Upper lobe of right lung (tissue), 1 donor: ENCODE measurements around the gene PTPRM. TPM values are rescaled to one million over a fixed set of nuclear protein-coding genes. Genes with fewer than 3 reads are reported as not detected.

Experiments
- ATAC-seq: fragments of 200-7000 bp; cut with Tn5 transposase; one replicate; pipeline ENCODE4 v1.9.1; 2020; ENCODE audit warnings: mild to moderate bottlenecking, moderate library complexity
- DNase-seq: peaks from one replicate; pipeline ENCODE4 v3.0.0-alpha.2; 2020
- H3K27ac ChIP-seq: fragments of 200-600 bp; one replicate; pipeline ENCODE4 v1.8.0; 2022
- H3K27me3 ChIP-seq: fragments of 200-600 bp; one replicate; pipeline ENCODE4 v1.8.0; 2022; ENCODE audit warnings: mild to moderate bottlenecking
- H3K36me3 ChIP-seq: fragments of 200-600 bp; one replicate; pipeline ENCODE4 v1.8.0; 2022
- H3K4me1 ChIP-seq: fragments of 200-600 bp; one replicate; pipeline ENCODE4 v1.8.0; 2022
- H3K4me3 ChIP-seq: fragments of 200-600 bp; one replicate; pipeline ENCODE4 v1.8.0; 2022; ENCODE audit warnings: mild to moderate bottlenecking
- H3K9me3 ChIP-seq: fragments of 200-600 bp; one replicate; pipeline ENCODE4 v1.8.0; 2022
- CTCF ChIP-seq: fragments of 200-600 bp; IDR thresholded peaks from one replicate; pipeline ENCODE4 v1.8.0; 2022; ENCODE audit warnings: antibody characterized with exemption
- intact Hi-C: fragments of 100-400 bp; cut with DNase I; formaldehyde crosslinking; loops from one replicate; pipeline ENCODE4 v1.11.0; 2022
- total RNA-seq: library from RNA; stranded (reverse); fragmentation: NEBNext Ultra II Directional; extraction: Animal tissue kit (Norgen Biotek cat#: 25700); gene quantifications from one replicate; pipeline ENCODE4 v1.2.1, GENCODE V29; 2021
- donor health status: DM: no; HTN: yes; CAD: no; lungs with severe emphysema.

Gene PTPRM
- total RNA-seq, 1 donor from 2014 or later = 99.3 TPM

- intact Hi-C loops = no loop called here
- no peaks in the 10 kb centered on the region for H3K4me1 ChIP-seq
- DNase-seq = no peak
Measured at GRCh38 chr18:8298186-8298585, 731.1 kb downstream of the PTPRM start.

GRCh38 chr18:8299054-8299980 lies 732.2 kb downstream of the PTPRM start:
- no peak overlapping the region for H3K4me3 ChIP-seq
- DNase-seq (no peak), ATAC-seq (no peak)
- H3K27ac ChIP-seq = no peak overlapping the region
- H3K4me1 ChIP-seq = no peaks in the 10 kb centered on the region
- no peaks in the 10 kb centered on the region for H3K27me3 ChIP-seq
- intact Hi-C loops = no loop called here
- TF ChIP-seq CTCF = no peak
- peaks cover 10% of the 10 kb centered on the region for H3K36me3 ChIP-seq
- no peaks in the 10 kb centered on the region for H3K9me3 ChIP-seq

More at GRCh38 chr18:8298186-8298585, 731.1 kb downstream of the PTPRM start:
- no peaks in the 10 kb centered on the region for H3K9me3 ChIP-seq
- ATAC-seq = no peak
- H3K4me3 ChIP-seq = no peak overlapping the region
- peaks cover 10% of the 10 kb centered on the region for H3K36me3 ChIP-seq
- H3K27ac ChIP-seq = no peak overlapping the region
- no peaks in the 10 kb centered on the region for H3K27me3 ChIP-seq
- no peak for TF ChIP-seq CTCF

- Histone ChIP-seq H3K27me3 (no peaks in the 10 kb centered on the region), H3K36me3 (peaks cover 10% of the 10 kb centered on the region), H3K9me3 (no peaks in the 10 kb centered on the region), H3K4me1 (no peaks in the 10 kb centered on the region), H3K27ac (no peak overlapping the region), H3K4me3 (no peak overlapping the region)
- intact Hi-C loops = no loop called here
- DNase-seq (no peak), ATAC-seq (no peak)
- TF ChIP-seq CTCF = no peak
Measured at GRCh38 chr18:8300751-8301410, 733.8 kb downstream of the PTPRM start.

GRCh38 chr18:8301427-8302172 lies 734.5 kb downstream of the PTPRM start:
- H3K4me1 ChIP-seq = no peaks in the 10 kb centered on the region
- no peak overlapping the region for H3K4me3 ChIP-seq
- H3K27me3 ChIP-seq = no peaks in the 10 kb centered on the region
- no peak for DNase-seq
- no peak overlapping the region for H3K27ac ChIP-seq
- intact Hi-C loops = no loop called here
- TF ChIP-seq CTCF = no peak
- H3K9me3 ChIP-seq = no peaks in the 10 kb centered on the region
- peaks cover 7% of the 10 kb centered on the region for H3K36me3 ChIP-seq
- no peak for ATAC-seq

GRCh38 chr18:8303151-8303755 lies 736.1 kb downstream of the PTPRM start:
- Histone ChIP-seq H3K27ac (no peak overlapping the region), H3K27me3 (no peaks in the 10 kb centered on the region), H3K9me3 (no peaks in the 10 kb centered on the region), H3K36me3 (no peaks in the 10 kb centered on the region), H3K4me1 (no peaks in the 10 kb centered on the region), H3K4me3 (no peak overlapping the region)
- DNase-seq (no peak), ATAC-seq (no peak)
- TF ChIP-seq CTCF = no peak
- intact Hi-C loops = no loop called here
